Body of pancreas (tissue), 4 donors: Measurements from ENCODE around the gene SOST. TPM values are rescaled to one million over a fixed set of nuclear protein-coding genes. Genes with fewer than 3 reads are reported as not detected.

Experiments
- ATAC-seq: fragments of 150-250 bp; one replicate; pipeline ENCODE4 v1.9.1; 2016
- DNase-seq, 4 donors: peaks; one replicate each; pipeline ENCODE4 v3.0.0-alpha.2; 2019
- H3K27ac ChIP-seq, 4 donors: fragments of 200-600 bp; sonication (generic); 1 replicate in 3 of 4; 2 replicates in 1 of 4; pipeline versions ENCODE4 v1.5.1 to v1.6.1; 2016 to 2019; ENCODE audit warnings: mild to moderate bottlenecking in 1 of 4, mixed read lengths in 1 of 4, moderate library complexity in 1 of 4
- H3K27me3 ChIP-seq, 2 donors: fragments of 200-600 bp; sonication (generic); one replicate each; pipeline ENCODE4 v1.6.0; 2016; ENCODE audit warnings: mild to moderate bottlenecking in 1 of 2
- H3K36me3 ChIP-seq, 2 donors: fragments of 200-600 bp; sonication (generic); replicated peaks in 1 of 2; 2 replicates each; pipeline ENCODE4 v1.5.1; 2016; ENCODE audit warnings: low read depth in 2 of 2; ENCODE audit not compliant: insufficient read depth in 1 of 2
- H3K4me1 ChIP-seq: fragments of 200-600 bp; sonication (generic); one replicate; pipeline ENCODE4 v1.6.0; 2016
- H3K4me3 ChIP-seq, 2 donors: fragments of 200-600 bp; sonication (generic); 1 replicate in 1 of 2; 2 replicates in 1 of 2; pipeline ENCODE4 v1.5.1; 2016 to 2019
- H3K9me3 ChIP-seq, 3 donors: fragments of 200-600 bp; sonication (generic); 1 replicate in 2 of 3; 2 replicates in 1 of 3; pipeline ENCODE4 v1.5.1; 2016
- POLR2A ChIP-seq, 3 donors: fragments of 450-650 bp; IDR thresholded peaks; one replicate each; pipeline ENCODE4 v1.6.1; 2016; ENCODE audit warnings: antibody characterized with exemption in 3 of 3, mild to moderate bottlenecking in 2 of 3
- WGBS, 2 donors: methylation state at CpG; one replicate each; pipeline ENCODE4 v1.1.5; 2017; 5-methylcytosine and 5-hydroxymethylcytosine counted together
- intact Hi-C: fragments of 100-400 bp; cut with DNase I; formaldehyde crosslinking; loops from one replicate; pipeline ENCODE4 v1.15.1; 2023
- total RNA-seq, 2 donors: library from RNA; depleted of rRNA; stranded (reverse); fragments of >200 nt; gene quantifications; one replicate each; pipeline ENCODE4 v1.1.0, GENCODE V29; 2016
- TF ChIP-seq, protein P1 (sequence below), 7 experiments: fragments of 450-650 bp in 4 of 7; fragments of 200-600 bp in 3 of 7; sonication (generic) in 3 of 7; IDR thresholded peaks; one replicate each; pipeline ENCODE4 v1.5.1; 2016 to 2019; ENCODE audit warnings: antibody characterized with exemption in 7 of 7

The SOST gene
- total RNA-seq, 2 donors from 2014 or later, result not detected

DNA sequence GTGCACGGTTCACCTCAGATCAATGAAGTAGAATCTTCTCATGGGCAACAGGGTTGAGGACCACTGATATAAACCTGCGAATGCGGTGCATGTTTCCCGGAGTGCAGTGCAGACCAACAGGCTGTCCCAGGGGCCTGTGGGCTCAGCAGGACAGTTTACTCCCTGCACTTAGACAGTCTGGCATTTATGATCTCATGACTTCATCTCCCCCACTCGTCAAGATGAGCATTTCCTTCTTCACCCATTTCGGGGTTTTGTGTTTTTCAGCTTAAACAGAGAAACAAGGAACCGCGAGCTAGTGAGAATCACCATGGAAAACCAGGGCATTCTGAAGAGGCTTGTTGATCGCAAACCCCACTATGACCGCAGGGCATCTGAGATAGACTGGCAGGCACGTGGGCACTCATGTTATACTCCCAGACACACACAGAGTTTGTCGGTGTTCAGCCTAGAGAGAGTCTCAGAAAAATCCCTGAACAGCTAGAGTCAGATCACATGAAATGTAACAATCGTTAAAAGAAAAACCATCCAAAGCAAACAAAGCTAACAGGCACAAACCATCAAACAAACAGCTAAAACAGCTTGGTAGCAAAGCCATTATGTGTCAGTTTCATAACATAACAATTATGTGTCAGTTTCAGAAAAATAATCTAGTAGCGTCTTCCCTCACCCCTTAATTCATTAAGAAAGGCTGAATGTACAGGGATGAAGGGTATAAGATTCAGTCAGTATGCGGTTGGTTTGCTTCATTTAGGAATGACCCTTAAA, 24.5 kb upstream of the SOST start:
- intact Hi-C loops, result no loop called here
- 70 to 71% methylated on average over 15 of the region's 15 CpGs for WGBS, 2 donors

DNA sequence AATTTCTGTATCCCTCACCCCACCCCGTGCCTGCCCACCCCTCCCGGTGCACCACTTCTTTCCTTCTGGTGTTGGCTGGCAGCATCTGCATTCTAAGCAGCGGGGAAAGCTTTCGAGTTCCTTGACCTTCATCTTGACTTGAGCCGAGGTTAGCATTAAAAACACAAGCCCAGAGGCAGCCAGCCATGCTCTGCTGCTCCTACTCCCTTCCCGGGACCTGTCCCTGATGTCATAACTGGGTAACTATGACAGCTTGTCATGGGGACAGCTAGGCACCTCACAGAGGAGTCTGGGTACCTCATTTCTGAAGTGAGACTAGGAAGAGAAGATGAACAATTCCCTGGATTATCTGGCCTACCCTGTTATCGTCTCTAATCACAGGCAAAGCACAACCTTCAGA, 21.5 kb upstream of the SOST start, which contains the start of gene CFAP97D1:
TSS of gene CFAP97D1 (plus strand) at position 301 of the 400 bp plus-strand sequence. CDS start at position 329, 28 bp downstream.
- DNase-seq (no peak), ATAC-seq (no peak)
- no peak for TF ChIP-seq POLR2A (IDR thresholded peaks at IDR 0.05)
- TF ChIP-seq, protein P1, sequence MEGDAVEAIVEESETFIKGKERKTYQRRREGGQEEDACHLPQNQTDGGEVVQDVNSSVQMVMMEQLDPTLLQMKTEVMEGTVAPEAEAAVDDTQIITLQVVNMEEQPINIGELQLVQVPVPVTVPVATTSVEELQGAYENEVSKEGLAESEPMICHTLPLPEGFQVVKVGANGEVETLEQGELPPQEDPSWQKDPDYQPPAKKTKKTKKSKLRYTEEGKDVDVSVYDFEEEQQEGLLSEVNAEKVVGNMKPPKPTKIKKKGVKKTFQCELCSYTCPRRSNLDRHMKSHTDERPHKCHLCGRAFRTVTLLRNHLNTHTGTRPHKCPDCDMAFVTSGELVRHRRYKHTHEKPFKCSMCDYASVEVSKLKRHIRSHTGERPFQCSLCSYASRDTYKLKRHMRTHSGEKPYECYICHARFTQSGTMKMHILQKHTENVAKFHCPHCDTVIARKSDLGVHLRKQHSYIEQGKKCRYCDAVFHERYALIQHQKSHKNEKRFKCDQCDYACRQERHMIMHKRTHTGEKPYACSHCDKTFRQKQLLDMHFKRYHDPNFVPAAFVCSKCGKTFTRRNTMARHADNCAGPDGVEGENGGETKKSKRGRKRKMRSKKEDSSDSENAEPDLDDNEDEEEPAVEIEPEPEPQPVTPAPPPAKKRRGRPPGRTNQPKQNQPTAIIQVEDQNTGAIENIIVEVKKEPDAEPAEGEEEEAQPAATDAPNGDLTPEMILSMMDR (IDR thresholded peaks at IDR 0.05), result no peak
- 28 to 32% methylated on average over 5 to 7 of the region's 7 CpGs for WGBS, 2 donors
- no peaks in the 10 kb centered on the region for H3K36me3 ChIP-seq
- H3K27ac ChIP-seq, result peak within 1 kb of the TSS; percentile 99 to 100 (median 100)
- peaks cover 28% of the 10 kb centered on the region for H3K4me1 ChIP-seq
- peak within 1 kb of the TSS in 1 of 2 donors; percentile 21 for H3K4me3 ChIP-seq
- intact Hi-C loops, result no loop called here
- no peaks in the 10 kb centered on the region for H3K27me3 ChIP-seq
- H3K9me3 ChIP-seq, result no peaks in the 10 kb centered on the region

More for the DNA sequence above, 24.5 kb upstream of the SOST start:
- no peak overlapping the region for H3K4me3 ChIP-seq
- no peak overlapping the region for H3K27ac ChIP-seq
- H3K9me3 ChIP-seq, result no peaks in the 10 kb centered on the region
- TF ChIP-seq, protein P1 (IDR thresholded peaks at IDR 0.05), result no peak
- TF ChIP-seq POLR2A (IDR thresholded peaks at IDR 0.05), result no peak
- DNase-seq, result no peak
- H3K4me1 ChIP-seq, result peaks cover 9% of the 10 kb centered on the region
- no peaks in the 10 kb centered on the region for H3K36me3 ChIP-seq
- H3K27me3 ChIP-seq, result no peaks in the 10 kb centered on the region
- ATAC-seq, result no peak

DNA sequence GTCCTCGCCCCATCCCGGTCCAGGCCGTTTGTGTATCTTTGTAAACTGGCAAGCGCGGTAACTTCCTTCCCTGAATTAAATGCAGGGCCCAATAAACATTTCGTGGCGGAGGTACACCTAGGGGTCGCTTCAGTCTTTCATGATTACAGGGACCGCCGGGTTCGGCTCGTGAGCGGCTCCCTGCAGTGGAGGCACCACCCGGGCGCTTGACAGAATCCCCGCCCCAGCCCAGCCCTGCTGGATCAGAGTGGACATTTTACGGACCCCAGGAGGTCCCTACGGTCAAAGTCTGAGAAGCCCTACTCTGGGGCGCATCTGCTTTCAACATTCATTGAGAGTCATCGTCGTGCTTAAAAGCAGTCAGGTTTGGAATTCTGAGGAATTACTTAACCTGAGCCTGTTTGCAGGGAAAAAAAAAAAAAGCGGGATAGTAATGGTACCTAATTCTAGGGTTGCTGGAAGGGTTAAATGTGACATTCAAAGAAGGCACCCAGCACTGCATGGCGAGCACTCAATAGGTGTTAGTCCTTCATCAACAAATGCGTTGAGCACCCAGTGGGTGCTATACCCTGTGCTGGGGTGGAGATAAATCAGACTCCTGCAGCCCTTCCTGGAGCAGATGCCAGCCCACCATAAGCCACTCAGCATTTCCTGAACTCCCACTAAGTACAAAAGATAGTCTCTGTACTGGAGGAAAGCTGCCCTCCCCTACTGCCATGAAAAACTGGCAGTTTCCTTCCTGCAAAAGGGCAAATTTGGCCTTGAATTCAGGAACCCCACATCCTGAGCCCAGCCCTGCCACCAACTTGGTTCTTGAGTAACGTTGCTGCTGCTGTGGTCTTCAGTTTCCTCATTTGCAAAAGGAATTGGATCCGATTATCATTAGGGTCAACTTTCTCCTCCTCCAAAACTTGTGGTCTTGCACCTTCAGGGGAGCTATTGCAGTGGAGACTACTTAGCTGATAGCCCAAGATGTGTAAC, 20.8 kb upstream of the SOST start:
- ATAC-seq (peak; percentile 8), DNase-seq (peak in 2 of 4 donors; percentile 45 to 49)
- Histone ChIP-seq H3K27ac (peak overlapping the region; percentile 99 to 100 (median 100)), H3K27me3 (no peaks in the 10 kb centered on the region), H3K4me1 (peaks cover 28% of the 10 kb centered on the region), H3K4me3 (peak overlapping the region in 1 of 2 donors; percentile 21), H3K36me3 (no peaks in the 10 kb centered on the region), H3K9me3 (no peaks in the 10 kb centered on the region)
- no peak for TF ChIP-seq POLR2A (IDR thresholded peaks at IDR 0.05)
- TF ChIP-seq, protein P1 (IDR thresholded peaks at IDR 0.05), result peak in 3 of 7 experiments; percentile 20 to 31 (median 30)
- intact Hi-C loops, result no loop called here
- WGBS, 2 donors, result 7 to 26% methylated on average over 8 to 26 of the region's 26 CpGs

DNA sequence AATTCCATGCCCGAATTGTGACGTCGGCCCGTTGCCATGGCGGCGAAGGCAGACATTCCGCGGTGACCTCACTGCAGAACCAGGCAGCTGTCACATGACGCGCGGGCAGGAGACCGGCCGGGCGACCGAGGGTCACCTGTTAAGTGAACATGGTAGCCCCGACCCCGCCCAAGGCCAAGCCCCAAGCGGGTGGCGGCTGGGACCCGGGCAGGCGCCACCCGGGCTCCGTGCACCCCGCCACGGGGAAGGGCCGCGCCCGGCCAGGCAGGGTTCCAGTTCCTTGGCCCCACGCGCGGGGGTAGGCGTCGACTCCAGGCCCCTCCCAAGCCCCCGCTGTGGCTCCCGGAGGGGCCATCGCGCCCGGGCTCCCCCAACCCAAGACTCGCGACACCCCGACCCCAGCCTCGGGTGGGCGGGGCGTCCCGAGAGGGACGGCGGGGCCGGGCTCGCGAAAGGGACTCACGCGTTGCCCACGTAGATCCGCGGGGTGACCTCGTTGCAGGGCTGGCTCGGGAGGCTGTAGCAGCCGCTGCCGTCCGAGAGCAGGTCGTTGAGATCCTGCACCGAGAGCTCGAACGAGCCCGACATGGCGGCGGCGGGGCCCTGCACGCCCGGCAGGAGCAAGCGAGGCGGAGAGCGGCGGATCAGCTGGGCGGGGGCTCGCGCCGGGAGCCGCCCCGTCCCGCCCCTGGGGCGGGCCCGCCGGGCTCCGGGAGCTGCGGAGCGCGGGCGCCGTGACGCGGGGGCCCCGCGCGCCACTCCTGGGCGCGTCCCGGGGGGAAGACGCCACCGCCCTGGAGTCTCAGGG, 19.9 kb upstream of the SOST start, which contains the start of gene DUSP3:
TSS of gene DUSP3 (minus strand) at position 641 of the 808 bp plus-strand sequence. CDS start at position 588, 53 bp downstream.
- Histone ChIP-seq H3K27me3 (no peaks in the 10 kb centered on the region), H3K27ac (peak within 1 kb of the TSS; percentile 99 to 100 (median 100)), H3K9me3 (no peaks in the 10 kb centered on the region), H3K4me1 (peaks cover 30% of the 10 kb centered on the region), H3K4me3 (peak within 1 kb of the TSS; percentile 68 to 84), H3K36me3 (peaks cover 0 to 4% of the 10 kb centered on the region in 2 donors)
- TF ChIP-seq, protein P1 (IDR thresholded peaks at IDR 0.05), result peak in 1 of 7 experiments; percentile 19
- TF ChIP-seq POLR2A (IDR thresholded peaks at IDR 0.05), result peak; percentile 93 to 96 (median 93)
- ATAC-seq (peak; percentile 92), DNase-seq (peak; percentile 97 to 99 (median 98))
- WGBS, 2 donors, result 0% methylated on average over 4 to 93 of the region's 100 CpGs
- intact Hi-C loops, result no loop called here
